HG03064 (cell line): Measurements from ENCODE around the gene HEY2.
"Not testable (repeated sequence)": the region's sequence is repeated elsewhere in the genome, so short reads cannot be mapped to it uniquely, and the experiment has no call there.

ENCODE experiments used
- ATAC-seq: cut with Tn5 transposase; IDR thresholded peaks from one replicate; pipeline ENCODE4 v1.9.1; 2021; ENCODE audit warnings: low read depth; ENCODE audit not compliant: unreplicated experiment

The HEY2 gene

DNA sequence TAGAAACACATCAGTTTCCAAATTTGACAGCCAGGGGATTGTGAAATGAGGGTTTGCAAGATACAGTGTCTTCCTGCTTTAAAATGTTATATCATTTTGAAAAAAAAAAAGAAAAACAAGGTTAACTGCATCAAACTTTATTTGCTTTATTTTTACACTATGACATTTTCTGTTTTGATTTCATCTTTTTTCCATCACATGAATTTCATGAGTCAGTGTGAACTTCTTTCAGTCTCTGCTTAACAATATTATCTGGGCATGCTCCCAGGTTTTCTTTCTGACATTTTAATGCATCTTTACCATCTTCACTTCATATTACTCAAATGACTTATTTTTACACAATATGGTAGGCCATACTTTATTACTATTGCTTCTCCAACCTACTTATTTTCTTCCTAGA, 43.2 kb downstream of the HEY2 start:
- ATAC-seq = no peak

DNA sequence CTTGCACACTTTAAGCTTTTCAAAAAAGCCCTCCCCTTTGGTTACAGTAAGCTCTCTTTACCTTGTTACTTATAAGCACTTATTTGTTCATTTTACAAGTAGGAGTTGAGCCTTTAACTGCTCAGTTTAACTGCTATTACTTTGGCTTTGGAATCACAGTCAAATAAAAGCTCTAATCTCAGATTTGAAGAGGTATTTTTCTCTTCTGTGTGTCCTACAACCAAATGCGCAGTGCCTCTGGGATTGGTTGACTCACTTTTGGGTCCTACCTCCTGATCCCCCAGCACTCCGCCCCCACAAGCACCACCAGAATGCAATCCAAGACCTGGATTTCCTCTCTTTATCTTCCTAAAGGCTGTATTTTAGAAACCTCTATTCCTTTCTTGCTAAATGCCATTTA, 43.8 kb downstream of the HEY2 start:
- ATAC-seq = no peak

DNA sequence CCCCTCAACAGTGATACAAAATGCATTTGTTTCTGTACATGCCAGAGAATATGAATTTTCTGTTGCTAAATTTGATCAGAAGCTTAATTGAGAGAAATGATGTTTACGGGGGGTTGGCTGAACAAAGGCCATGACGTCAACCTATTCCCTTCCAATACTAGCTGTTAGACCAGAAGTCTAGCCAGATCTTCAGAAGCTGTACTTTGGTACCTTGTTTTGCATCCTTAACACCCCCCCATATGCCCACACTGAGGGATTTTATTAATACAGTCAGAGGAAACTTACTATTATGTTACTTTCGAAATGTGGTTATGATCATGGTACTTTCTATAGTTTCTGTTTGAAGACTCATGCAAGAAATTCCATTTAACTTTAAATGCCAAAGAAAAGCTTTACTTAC, 44.4 kb downstream of the HEY2 start:
- no peak for ATAC-seq

DNA sequence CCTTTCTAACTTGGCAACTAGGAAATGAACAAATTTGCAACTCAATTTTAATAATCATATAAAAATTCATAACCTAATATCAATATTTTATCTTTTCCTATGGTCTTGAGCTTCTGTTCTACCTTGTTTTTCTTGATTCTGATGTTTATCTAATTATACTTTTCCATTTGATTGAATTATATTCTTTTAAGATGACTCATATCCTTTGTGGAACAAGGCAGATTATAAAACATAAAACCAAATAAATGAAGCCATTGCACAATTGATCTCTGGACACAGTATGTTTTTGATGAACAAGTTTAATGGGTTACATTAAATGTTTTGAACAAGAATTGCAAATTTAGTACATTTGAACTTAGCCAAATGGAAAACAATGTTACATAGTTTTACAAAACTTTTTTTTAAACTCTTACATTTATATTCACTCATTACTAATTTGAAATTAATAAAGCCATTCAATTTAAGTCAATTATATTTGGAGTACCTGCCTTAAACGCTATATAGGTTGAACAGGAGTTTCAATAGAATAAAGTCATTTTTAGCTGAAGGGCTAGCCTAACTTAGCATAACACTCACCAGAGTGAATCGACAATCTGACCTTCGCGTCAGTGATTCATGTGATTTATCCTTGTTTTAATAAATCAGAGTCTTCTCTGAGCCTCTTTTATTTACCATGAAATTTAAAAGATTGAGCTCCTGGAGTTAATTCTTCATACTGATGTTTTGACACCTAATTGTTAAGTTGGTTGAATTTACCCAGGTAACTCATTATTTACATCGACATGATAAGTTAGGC, 45.1 kb downstream of the HEY2 start:
- ATAC-seq = no peak

DNA sequence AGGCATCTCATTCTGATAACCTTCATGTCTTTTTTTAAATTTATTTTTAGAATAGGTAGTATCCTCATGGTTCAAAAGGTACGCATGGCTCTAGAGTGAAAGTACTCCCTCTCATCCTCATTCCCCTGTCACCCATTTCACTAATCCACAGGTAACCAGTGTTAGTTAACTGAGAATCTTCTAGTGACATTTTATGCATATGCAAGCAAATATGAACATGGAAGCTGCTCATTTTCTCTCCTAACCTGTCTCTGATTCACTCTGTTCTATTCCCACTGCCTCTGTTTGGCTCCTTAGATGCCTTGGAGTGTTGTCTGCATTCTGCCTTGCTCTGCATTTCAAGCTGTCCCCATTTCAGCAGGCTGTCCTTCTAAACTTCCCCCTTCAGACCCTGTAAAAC, 45.9 kb downstream of the HEY2 start:
- no peak for ATAC-seq

DNA sequence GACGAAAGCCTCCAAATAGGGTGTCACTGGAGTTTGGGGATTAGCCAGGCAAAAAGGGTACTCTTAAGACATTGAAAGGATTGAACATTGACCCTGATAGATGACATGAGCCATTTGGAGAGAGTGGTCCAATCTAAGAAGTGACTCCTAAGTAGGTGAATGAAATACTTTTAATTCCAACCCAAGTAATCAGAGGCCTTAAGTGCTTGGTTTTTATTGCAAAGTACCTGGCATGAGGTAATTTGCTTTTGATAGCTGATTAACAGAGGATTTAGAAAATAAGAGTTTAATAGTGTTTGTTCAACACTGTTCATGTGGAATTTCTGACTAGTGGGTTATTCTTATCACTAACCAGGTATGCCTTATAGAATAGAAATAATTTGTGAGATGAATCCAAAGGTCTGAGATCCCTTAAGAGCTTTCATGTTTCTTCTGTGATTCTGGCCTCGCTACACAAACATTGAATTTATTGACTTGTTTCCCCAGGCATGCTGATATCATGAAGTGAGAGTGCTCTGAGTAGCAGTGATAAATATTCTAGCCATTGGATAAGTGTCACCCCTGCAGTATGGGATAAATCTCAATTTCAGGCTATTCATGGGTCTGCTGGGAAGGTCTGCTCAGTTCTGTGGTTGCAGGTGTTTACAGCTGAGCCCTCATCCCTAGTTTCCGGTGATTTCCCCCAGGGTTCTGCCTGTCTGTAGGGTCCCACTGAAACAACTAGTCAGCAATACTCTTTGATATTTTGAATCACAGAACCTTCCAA, 47.9 kb downstream of the HEY2 start:
- ATAC-seq = no peak

DNA sequence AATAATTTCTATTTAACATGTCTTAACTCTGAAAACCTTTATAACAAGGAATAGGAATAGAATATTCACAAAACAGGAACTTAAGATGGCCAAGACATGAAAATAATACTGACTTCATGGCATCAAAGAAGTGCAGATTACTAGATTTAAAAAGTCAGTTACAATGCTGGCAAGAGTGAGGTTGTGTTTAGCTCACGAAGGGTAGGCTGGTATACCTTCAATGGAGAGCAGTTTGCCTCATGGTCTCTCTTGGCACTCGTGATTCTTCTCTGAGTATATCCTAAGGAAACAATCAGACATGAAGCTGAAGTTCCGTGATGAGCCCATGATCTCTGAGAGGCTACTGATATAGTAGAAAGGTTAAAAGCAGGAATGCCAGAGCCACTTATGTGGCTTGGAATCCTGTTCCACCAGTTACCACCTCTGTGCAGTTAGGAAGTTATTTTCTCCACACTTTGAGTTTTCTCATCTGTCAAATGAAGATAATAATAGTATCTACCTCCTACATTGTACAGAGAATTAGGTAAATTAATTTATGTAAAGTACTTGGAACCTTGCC, 48.5 kb downstream of the HEY2 start:
- ATAC-seq = no peak

DNA sequence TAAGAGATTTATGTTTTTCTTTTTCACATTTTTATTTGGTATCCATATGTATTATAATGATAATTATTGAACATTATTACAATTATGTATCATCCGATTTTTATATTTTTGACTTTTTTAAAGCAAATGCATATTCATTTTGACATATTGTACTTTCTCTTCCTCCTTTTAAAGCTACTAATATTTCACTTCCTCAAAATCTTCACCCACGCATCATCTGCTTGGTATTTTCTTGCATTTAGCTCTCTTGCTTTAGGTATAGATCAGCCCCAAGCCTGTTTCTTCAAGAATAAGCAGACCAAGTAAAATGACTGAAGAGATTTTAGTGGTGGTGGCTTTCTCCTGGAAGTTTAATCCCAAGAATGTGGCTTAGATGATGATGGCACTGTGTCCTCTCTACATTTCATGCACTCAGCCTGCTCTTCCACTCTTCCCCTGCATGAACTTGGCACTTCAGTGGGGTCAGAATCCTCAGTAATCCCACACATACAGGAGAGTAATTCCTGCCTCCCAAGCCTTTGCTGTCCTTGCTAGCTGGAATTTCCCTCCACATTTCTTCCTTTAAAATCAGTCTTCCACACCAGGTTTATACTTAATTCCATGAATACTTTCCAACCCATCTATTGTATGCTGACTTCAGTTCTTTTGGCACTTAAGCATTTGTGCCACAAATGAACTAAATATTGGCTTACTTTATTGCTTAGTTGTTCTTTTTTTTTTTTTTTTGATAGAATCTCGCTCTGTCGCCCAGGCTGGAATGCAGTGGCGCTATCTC, 49.5 kb downstream of the HEY2 start:
- peak; percentile 69 for ATAC-seq

DNA sequence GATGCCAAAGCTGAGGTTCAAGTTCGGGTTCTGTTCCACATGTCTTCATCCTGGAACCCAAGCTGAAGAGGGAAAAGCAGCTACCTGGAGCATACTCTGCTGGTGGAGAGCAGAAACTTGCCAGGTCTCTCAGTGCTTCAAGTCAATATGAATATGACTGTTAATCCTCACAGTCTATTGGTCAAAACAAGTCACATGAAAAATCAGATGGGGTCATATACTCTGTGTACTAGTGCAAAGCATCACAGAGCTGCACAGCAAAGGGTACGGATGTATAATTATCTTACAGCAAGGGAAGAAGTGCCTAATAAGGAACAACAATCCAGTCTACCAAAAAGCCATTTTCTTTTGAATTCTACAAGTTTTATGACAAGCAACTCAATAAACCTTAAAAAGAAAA, 53.0 kb downstream of the HEY2 start:
- ATAC-seq = no peak

DNA sequence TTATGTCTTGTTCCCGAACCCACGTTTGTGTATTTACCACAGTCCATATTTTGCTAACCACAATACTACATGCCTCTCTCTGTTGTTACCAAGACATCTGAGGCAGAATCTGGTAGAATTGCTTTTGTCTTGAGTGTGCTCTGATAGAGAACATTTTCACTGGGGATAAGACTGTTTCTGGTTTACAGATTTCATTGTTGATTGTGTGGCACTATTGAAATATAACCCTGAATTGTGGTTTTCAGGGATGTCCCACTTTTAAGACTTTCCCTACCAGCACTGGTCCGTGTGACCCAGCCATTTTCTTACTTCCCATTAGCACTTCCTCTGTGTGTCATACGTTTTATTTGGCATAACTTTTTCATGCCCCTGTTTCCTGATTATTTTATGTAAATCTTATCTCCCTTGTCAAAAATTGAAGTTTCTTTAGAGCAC, 53.5 kb downstream of the HEY2 start:
- no peak for ATAC-seq

DNA sequence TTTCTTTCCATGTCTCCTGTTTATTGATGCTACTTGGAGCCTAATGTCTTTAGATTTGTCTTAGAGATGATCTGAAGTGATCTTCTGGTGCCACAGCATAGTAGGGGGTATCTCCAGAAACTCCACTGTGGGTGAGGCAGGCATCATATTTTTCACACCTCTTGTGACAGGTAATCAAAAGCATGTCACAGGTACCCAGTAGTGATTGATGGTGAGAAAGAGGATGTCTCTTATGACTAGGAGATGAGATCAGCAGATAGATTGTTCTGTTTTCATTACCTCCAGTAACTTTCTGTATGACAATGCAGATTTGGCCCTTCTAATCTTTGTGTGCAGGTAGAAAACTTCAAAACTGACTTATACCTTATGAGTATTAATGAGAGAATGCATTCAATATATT, 54.8 kb downstream of the HEY2 start:
- peak; percentile 45 for ATAC-seq

DNA sequence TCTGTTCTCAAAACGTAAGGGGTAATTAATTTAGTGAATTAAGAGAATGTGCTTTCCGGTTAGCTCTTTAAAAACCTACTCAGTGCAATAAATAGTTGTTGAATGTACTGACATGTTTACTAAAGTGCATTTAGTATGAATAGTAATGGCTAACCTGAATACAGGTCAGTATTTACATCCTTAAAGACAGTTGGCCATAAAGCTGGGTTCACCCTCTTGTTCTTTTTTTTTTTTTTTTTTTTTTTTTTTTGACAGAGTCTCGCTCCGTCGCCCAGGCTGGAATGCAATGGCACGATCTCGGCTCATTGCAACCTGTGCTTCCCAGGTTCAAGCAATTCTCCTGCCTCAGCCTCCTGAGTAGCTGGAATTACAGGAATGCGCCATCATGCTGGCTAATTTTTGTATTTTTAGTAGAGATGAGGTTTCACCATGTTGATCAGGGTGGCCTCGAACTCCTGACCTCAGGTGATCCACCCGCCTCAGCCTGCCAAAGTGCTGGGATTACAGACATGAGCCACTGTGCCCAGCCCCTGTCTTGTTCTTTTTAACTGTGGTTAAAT, 55.5 kb downstream of the HEY2 start:
- ATAC-seq = not testable (repeated sequence)

DNA sequence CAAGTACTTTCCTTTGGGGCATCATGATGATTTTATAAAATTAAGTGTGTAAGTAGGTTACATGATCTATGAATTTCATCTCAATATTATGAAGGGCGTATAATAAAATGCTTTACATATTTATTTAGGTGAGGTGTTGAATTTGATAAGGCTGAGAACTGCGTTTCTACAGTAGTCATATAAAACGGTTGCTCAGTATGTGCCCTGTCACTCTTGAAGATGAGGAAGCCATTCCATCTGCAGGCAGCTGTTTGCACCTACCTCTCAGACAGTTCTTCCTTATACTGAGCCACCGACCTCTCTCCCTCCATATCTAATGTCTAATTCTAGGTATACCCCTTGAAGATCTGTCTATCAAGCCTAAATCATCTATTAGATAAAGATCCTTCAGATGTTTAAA, 57.4 kb downstream of the HEY2 start:
- no peak for ATAC-seq

DNA sequence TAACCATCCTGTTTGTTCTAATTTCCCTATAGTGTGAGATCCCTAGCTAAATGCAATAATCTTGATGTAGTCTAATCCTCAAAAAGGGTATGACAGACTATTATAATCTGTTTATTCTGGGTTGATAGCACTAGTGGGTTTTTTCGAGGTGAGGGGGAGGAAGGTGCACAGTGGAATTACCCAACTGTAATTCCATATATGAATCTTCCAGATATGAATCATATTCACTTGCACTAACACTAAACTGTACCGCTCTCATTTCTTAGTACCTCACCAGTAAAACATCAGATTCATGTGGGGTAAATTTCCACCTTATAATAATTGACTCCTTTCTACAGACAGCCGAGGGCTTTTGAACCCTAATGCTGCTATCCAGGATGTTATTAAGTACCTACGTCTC, 57.9 kb downstream of the HEY2 start:
- ATAC-seq = no peak

DNA sequence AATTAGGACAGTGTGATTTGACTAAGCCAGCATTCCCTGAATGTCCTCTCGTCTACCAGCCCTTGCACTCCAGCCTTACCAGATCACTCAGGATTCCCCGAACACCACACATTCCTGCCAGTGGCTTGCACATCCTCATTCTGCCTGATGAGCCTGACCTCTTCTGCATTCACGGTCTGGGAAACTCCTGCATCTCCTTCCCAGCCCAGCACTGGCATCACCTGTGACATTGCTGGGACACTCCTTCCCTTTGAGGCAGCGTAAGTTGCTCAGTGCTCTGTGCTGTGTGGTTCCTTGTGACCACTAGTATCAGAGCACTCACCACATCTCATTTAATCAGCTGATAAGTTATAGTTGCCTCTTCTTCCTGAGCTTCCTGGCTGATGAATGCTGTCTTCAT, 58.6 kb downstream of the HEY2 start:
- ATAC-seq = no peak

DNA sequence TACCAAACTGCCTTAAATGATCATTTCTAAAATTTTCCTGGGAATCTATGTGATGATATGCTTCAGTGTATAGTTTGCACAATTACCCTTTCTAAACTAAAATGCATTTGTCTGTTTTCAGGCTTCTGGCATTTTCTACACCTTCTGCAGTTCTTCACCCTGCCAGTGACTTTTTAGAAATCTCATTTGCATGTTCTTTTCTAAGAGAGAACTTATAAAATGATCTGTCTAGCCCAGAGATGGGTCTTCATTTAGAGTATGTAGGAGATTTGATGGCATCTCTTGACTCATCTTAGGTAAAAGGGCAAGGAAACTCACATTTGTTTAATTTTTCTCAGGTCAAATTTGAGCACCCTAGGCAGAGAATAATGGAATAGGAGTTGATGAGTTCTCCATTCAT, 59.2 kb downstream of the HEY2 start:
- ATAC-seq = no peak

DNA sequence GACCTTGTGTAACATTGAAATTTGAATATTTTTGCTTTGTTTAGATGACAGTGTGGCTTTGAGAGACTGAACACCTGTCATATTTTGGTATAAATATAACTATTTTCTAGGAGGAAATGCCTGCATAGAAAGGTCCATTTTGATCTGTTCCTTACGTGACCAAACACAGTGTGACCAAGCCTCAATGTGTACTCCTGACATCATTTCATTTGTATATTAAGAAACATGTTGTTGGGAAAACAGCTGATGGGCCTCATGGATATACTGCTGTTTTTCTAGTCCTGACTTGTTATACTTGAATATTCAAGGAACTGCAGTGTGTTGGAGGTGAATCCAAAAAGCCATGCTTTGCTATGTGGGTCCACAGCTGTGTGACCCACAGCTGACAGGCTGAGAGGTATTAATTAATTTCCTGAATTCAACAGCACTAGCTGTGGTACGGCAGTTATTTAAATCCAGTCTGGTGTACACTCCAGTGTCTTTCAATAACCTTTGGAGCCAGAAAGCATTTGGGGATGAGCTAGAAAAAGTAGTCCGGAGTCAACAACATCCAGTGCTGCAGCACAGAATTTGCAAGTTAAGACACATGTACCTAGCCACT, 60.2 kb downstream of the HEY2 start:
- ATAC-seq = no peak

DNA sequence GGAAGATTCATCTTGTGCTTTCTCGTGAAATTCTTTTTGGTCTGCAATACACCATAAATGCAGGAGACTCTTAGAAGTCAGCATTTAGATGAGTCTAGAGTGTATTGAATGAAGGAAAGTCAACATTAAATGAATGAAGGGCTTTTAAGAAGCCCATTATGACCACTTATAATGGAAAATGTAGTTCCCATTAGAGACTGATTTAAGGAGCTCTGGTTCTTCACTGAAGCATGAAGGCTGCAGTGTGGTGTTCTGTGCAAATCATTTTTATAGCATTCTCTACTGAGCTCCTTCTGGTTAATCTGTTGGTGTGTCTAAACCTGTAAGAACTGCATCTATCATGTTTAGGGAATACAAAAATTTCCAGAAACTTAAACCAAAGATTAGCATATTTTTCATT, 61.0 kb downstream of the HEY2 start:
- no peak for ATAC-seq
